ENCODE results near the gene SCAMP3.
"Not testable (repeated sequence)": the region's sequence is repeated elsewhere in the genome, so short reads cannot be mapped to it uniquely, and the experiment has no call there.

Gene SCAMP3

DNA sequence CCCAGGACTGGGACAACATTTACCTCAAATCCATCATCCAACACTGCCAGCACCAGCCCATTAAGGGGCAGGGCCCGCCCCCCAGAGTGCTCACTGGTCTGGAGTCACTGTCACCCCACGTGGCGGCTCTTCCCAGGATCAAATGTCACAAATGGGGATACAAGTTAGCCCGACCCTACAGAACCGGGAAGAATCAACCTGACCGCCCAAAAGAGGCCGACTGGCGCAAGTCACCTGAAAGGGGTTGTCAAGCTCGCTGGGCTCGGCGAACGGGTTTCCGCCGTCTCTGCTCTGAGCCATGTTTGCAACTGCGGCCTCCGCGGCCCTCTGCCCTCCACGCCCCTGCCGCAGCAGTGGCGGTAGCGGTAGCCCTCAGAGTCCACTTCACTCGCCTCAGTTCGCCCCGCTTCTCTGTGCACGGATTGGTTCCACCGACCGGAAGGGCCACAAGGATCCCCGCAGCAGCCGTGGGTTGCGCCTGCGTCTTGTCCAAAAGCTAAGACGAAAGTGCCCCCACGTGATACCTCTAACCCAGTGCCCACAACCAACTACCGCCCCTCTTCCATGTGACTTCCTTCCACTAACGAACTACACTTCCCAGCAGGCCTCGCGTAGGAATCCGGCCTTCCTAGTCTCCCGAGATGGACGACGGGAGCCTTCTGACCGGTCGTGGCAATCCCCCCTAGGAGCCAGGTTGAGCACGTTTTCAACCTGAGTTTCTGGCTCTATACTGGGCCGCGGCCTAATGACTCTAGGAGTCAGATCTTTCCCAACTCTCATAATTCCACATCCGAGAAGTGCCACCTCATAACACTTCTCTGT is at the start of gene SCAMP3:
Gene SCAMP3, minus strand, starts transcription at position 509 of the 822 bp plus-strand sequence. Its CDS starts 209 bp downstream, at position 300.
- DNase-seq (ENCODE audit: low spot score): peak; percentile 97

DNA sequence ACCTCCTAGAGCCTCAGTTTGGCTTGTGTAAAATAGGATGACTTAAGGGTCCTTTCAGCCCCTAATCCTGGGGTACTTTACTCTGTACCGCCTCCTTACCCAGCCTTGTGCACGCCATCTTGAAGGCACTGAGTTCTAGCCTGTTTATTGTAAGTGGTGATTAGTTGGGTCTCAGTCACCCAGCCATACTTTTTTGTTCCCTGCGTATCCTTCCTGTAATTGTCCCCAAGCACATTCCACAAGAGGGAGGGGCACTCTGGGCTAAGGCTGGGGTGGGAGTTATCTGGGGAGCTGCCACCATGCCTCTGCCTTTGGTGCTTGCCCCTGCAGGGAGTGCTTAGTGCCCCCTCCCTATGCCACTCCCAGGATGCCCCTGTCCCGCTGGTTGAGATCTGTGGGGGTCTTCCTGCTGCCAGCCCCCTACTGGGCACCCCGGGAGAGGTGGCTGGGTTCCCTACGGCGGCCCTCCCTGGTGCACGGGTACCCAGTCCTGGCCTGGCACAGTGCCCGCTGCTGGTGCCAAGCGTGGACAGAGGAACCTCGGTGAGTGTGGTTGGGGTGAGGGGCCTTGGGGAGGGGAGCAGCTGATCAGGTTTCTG is 47.4 kb upstream of the SCAMP3 start:
- no peak for DNase-seq (ENCODE audit: low spot score)

DNA sequence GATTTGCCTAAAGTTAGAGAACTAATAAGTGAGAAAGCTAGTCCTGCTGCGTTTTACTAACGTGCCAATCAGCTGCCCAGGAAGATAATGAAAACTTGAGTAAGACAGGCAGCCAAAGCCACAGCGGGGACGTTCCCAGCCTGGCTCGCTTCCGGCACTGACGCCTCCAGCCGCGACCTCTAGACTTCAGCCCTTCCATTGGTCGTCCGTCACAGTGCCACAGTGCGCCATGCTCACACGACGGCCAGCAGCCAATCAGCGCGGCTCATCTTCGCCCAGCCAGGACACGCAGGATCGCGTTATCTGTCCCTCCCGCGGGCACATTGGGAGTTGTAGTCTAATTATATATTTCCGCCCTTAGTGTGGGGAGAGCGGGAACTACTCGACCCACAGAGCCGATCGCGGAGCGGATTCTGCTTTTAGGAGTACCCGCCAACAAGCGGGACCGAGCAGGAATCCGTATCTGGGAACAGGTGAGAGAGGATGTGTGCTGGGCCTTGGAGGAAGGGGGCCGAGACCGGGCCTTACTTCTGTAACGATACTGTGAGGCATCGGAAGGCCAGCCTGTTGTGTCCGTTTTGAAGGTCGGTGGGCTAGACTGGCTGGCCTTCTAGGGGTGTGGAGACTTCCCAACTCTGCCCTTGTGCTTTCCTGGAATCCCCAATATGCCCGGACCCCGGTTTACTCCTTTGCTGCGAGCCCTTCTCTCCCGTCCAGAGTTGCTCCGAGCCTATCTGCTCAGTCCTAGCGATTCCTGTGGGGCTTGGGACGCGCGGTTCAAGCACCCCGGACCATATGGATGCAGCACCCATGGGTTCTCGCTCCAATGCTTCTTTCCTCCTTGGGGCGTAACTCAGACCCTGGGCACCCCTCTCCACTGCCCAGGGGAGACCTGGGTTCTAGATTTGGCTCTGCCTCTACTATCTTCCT is 46.6 kb upstream of the SCAMP3 start, which contains the start of gene FDPS:
Gene FDPS, plus strand, starts transcription at position 374 of the 930 bp plus-strand sequence. CDS start 924 bp downstream, outside the sequence.
- DNase-seq (ENCODE audit: low spot score): peak; percentile 98

DNA sequence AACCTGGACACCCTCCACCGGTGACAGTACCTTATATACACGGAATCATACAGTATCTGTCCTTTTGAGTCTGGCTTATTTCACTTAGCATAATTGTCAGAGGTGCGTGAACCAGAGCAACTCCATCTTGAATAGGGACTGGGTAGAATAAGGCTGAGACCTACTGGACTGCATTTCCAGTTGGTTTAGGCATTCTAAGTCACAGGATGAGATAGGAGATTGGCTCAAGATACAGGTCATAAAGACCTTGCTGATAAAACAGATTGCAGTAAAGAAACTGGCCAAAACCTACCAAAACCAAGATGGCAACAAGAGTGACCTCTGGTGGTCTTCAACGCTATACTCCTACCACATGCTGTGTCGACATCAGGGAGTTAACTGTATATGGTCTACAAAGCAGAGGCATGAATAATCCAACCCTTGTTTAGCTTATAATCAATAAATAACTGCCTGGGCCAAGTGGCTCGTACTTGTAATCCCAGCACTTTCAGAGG is 45.1 kb upstream of the SCAMP3 start:
- DNase-seq (ENCODE audit: low spot score): no peak

DNA sequence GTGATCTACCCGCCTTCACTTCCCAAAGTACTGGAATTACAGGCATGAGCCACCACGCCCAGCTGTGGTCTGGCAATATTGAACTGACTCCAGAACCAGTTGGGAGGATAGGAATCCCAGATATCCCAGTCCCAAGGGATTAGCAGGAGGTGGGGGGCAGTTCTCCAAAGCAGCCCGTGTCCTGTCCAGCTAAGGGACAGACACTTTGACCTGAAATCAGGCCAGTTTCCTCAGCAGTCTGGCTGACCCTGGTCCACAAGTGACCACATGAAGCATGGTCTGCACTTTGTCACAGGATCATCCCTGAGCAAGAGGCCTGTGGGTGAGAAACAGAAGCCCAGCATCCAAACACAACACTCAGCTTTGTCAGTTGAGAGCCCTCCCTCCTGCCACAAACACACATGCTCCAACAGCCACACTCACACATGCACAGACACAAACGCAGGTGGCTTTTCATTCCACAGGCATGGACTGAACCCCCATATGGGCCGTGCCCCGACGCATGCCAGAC is 43.8 kb upstream of the SCAMP3 start:
- no peak for DNase-seq (ENCODE audit: low spot score)

DNA sequence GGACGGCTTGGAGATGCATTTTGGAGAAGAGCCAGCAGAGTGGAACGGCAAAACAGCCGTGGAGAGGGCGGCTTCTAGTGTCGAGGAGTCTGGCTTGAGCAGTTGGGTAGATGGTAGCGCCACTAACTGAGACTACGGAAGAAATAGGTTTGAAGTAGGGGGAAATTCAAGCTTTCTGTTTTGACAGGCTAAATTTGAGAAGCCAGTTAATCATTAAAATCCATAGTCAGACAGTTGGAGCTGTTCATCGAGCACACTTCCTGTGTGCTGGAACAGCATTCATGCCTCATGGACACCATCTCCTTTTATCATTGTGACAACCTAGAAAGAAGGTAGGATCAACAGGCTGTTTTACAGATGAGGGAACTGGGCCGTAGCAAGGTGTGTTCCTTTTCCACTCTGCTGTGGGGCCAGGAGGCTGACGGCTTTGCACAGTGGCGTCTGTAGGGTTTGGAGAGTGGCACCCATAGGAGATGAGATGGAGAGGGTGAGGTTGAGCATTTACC is 42.5 kb upstream of the SCAMP3 start:
- DNase-seq (ENCODE audit: low spot score): no peak

DNA sequence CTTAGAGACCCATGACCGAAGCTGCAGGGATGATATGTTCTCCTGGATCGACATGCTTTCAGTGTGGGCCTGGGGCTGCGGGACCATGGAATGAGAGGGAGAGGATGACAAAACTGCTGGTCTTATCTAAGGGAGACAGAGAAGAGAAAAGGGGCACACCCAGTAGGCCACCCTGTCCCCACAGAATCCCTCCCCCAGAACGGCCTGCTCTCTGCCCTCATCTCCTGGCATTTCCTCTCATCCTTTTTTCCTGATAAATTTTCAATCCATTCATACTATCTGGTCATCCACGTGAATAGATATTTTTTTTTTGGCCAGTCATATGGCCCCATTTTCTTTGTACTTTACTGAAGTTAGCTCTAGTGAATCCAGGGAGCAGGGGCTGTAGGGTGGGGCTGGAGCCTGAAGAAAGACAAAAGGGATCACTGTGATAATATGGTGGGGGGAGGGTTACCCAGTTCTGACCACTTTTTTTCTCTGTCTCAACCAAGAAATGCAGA is 39.2 kb upstream of the SCAMP3 start, which contains the start of gene PKLR:
Gene PKLR, minus strand, starts transcription at position 97 of the 500 bp plus-strand sequence. Its CDS starts 43 bp downstream, at position 54.
- no peak for DNase-seq (ENCODE audit: low spot score)

DNA sequence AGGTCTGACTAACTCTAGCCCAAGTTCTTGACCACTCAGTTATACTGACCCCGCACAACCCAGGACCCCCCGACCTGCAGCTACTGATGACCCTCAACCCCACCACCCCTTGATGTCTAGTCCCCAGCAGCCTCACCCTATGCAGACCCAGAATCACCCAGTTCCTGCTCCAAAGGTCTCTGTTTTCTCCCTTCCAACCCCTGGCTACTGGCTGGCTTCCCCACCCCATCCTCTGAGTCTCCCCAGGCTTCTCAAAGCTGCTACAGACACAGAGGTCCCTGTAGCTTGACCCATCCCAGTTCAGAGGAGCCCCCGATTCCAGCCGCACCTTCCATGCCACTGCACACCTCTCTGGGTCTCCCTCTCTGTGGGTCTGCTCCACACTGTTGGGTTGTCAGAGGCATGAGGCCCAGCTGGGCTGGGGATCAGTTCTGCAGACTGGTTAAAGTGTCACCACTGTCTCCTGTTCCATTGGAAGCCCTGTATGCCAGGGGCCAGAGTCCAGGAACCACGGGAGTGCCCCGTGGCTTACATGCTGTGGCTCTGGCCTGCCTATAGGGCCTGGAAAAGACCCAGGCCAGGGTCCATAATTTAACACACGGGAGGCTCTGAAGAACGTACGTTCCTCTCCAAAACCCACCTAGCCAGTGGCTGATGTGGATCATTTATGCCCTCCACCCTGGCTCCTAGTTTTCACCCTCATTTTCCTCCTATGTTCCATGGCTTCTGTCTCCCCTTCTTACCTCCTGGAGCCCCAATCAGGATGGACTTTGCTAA is 38.6 kb upstream of the SCAMP3 start:
- no peak for DNase-seq (ENCODE audit: low spot score)

DNA sequence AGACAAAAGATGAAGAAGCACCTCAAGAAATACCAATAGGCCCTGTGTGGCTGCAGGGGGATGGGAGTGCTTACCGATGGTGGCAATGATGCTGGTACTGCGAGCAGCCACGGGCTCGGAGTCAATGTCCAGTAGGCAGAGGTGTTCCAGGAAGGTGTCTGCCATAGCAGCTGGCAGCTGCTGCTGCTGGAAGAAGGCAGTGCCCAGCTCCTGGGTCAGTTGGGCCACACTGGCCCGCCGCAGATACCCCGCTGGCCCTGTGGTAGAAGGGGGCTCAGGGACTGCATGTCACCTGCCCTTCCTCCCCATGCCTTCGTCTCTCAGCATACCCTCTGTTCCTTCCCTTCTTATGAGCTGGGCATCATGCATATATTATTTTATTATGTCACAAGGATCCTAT is 37.9 kb upstream of the SCAMP3 start:
- no peak for DNase-seq (ENCODE audit: low spot score)

DNA sequence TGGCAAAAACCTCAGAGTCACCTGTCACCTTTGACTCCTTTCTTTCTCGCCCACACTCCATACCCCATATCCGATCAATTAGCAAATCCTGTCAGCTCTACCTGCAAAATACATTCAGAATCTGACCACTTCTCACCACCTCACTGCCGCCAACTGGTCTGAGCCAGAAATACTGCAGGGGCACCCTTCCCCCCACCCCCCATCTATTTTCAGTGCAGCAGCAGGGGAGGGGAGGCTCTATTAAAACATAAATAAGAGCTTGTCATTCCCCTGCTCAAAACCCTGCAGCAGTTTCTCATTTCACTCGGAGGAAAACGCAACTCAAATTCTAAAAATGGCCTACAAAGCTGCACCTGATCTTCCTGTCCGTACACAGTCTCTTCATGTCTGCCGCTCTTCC is 35.2 kb upstream of the SCAMP3 start:
- DNase-seq (ENCODE audit: low spot score): no peak

DNA sequence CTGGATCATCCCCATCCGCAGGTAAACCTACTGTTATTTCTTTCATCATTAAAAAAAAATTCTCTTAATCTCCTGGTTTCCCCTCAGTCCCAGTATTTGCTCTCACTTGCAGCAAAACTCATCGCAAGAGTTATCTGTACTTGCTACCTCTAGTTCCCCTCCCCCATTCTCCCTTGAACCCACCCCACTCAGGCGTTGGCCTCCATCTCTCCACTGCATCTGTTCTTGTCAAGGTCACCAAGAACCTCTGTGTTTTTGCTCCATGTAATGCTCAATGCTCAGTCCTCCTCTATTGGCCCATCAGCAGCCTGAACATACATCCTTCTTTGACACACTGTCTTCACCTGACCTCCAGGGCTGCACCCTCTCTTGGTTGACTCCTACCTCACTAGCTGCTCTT is 34.5 kb upstream of the SCAMP3 start:
- DNase-seq (ENCODE audit: low spot score): no peak

DNA sequence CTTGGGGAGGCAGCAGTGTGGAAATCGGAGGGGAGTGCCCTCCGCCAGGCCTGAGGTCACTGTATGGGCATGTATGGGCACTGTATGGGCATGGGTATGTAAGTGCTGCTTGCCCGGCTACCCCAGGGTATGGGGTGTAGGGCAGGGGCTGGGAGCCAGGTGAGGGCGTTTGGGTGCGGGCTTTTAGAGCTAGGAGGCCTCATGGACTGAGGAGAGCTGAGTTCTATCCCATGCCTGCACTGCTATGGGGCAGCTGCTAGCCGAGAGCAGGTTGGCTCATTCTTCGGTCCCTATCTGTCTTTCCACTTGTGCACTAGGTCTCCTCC is 33.7 kb upstream of the SCAMP3 start:
- no peak for DNase-seq (ENCODE audit: low spot score)

DNA sequence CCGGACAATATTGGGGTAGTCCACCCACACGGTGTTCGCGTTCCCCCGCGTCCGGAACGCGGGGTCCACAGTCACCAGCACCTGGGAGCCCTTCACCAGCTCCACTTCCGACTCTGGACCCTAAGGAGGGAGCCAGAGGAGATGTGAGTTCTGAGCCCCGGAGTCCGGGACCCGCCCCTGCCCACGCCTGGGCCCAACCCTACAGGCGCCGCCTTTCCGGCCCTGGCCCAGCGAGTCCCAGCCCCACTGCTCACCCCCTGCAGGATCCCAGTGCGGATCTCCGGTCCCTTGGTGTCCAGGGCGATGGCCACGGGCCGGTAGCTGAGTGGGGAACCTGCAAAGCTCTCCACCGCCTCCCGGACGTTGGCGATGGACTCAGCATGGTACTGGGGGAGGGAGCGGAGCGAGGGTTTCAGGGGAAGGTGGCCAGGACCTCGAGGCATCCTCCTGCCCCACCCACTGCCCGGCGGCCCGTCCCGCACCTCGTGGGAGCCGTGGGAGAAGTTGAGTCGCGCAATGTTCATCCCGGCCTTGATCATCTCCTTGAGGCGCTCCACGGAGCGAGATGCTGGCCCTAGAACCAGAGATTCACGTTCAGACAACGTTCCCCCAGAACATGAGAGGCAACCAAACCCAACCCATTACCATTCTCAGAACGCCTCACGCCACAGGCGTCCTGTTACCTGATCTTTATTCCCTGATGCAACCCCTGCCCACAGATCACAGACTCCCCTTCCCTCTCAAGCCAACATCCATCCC is 33.2 kb upstream of the SCAMP3 start:
- no peak for DNase-seq (ENCODE audit: low spot score)

DNA sequence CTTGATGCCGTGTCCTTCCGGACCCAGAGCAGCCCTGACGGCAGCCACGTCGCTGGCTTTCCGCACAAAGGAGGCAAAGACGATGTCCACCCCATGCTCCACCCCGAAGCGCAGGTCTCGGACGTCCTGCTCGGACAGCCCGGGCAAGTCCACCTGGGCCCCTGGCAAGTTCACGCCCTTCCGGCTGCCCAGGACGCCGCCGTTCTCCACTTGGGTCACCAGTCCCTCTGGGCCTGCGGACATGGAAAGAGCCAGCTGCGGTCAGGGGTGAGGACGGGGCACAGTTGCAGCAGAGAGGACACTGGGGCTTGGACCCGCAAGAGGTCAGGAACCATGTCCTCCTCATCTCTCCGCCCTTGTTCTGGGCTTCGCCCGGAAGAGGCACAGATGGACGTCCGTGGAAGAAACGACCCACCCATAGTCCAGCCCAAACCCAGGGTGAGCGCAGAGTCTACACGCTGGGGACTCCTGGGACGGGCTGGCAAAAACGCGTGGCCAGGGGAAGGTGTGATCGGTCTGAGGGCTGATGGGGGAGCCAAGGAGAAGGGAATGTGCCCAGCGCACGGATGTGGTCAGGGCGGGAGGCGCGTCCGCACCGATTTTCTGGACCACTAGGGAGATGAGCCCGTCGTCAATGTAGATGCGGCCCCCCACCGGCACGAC is 32.5 kb upstream of the SCAMP3 start:
- no peak for DNase-seq (ENCODE audit: low spot score)

DNA sequence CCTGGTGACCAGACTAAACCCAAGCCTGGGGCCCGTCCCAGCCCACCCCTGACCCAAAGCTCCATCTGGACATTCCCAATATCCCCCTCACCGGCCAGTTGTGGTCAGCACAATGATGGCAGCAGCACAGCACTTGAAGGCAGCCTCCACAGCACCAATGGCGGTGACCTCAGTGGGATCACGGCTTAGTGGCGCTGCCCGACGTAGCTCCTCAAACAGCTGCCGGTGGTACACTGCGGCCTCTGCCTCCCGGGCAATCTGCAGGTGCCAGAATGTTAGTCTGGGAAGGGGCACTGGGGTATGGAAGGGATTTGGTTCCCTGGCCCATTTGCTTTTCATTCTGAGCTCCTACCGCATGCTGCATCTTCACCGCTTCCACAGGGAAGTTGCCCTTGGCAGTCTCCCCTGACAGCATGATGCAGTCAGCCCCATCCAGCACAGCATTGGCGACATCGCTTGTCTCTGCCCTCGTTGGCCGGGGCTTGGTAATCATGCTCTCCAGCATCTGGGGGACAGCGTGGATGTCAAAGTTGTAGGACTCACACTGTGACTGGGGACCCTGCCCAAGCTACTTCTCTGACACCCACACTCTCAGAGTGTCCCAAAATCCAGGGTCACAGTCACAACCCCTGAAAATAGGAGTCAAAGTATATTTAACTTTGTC is 31.1 kb upstream of the SCAMP3 start:
- DNase-seq (ENCODE audit: low spot score): no peak

DNA sequence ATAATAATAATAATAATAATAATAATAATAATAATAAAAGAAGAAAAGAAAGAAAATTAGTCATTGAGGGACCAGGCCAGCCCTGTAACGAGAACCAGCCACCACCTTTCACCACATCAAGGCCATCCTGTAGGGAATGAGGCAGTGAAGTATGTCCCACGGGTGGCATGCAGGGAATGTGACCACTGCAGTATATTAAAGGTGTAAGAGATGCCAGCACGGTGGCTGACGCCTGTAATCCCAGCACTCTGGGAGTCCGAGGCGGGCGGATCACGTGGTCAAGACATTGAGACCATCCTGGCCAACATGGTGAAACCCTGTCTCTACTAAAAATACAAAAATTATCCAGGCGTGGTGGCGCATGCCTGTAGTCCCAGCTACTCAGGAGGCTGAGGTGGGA is 28.8 kb upstream of the SCAMP3 start:
- not testable (repeated sequence) for DNase-seq (ENCODE audit: low spot score)

DNA sequence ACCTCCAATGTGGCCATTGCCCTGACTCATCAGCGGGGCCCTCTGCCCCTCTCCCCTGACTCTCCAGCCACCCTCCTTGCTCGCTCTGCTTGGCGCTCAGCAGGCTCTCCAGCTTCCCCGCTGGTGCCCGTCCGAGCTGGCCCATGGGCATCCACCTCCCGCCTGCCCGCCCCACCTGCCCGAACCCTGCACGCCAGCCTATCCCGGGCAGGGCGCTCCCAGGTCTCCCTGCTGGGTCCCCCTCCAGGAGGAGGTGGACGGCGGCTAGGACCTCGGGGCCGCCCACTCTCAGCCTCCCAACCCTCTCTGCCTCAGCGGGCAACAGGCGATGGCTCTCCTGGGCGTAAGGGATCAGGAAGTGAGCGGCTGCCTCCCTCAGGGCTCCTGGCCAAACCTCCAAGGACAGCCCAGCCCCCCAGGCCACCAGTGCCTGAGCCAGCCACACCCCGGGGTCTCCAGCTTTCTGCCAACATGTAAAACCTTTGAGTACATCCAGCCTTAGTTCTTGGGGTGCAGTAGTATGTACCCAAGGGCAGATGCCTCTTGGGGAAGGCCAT is 25.9 kb upstream of the SCAMP3 start:
- no peak for DNase-seq (ENCODE audit: low spot score)

DNA sequence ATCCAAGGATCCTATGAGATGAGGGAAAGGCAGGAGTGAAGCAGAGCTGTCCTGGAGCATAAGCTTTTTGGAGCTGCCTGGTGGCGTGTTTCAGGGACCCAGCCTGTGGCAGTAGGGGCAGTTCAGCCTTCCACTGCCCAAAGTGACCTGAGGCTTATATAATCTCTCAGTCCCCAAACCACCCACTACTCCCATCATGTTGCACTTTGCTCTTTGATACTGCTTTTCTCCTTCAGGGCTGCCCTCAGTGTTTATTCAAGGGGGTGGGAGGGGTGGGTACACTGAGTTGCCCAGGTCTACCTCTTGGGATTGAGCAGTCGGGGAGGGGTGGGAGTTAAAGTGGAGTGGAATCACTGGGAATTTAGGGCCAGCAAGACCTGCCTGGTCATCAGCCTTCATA is 24.4 kb upstream of the SCAMP3 start:
- no peak for DNase-seq (ENCODE audit: low spot score)

DNA sequence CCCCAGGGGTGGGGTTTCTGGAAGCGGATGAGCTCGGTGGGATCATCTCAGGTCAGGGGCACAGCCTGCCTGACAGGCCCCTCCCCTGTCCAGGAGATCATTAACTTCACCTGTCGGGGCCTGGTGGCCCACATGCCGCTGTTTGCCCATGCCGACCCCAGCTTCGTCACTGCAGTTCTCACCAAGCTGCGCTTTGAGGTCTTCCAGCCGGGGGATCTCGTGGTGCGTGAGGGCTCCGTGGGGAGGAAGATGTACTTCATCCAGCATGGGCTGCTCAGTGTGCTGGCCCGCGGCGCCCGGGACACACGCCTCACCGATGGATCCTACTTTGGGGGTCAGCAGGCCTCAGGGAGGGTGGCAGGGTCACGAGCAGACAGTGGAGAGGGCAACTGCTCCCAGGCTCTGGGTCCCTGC is 23.5 kb upstream of the SCAMP3 start:
- no peak for DNase-seq (ENCODE audit: low spot score)

Measured in germinal center (tissue), 1 donor.